HepG2 (cell line): ENCODE measurements around the gene FAM193A. TPM values are rescaled to one million over a fixed set of nuclear protein-coding genes. Genes with fewer than 3 reads are reported as not detected.

Experiments
- ATAC-seq: fragments of 200-7000 bp; cut with Tn5 transposase; 3 replicates; pipeline ENCODE4 v1.9.1; 2020; ENCODE audit warnings: mild to moderate bottlenecking, moderate library complexity
- BruUV-seq: library from RNA; stranded (reverse); fragments of 400-500 nt; replicated peaks from 2 replicates; lab custom pipeline; 2021; lab: Mats Ljungman, UMichigan
- CTCF ChIA-PET: fragments of 300-600 bp; formaldehyde crosslinking; extraction: SDS; loops from one replicate; lab custom pipeline; 2021; ENCODE audit warnings: low total read pairs, inconsistent platforms, low intra/inter-chr PET ratio; lab: Yijun Ruan, JAX
- POLR2A ChIA-PET: fragments of 350-600 bp; sonication (Branson Sonifier 250); formaldehyde crosslinking; loops from one replicate; lab custom pipeline; 2020; ENCODE audit warnings: antibody characterized with exemption, inconsistent platforms; lab: Yijun Ruan, JAX
- DNase-seq: peaks from one replicate; pipeline ENCODE4 v3.0.0-alpha.2; 2015; ENCODE audit warnings: low spot score
- FAIRE-seq: peaks from 3 replicates; lab custom pipeline; 2011; peaks lifted over from hg19 to GRCh38; lab: Jason Lieb, UNC
- H2AFZ ChIP-seq: one replicate; pipeline ENCODE4 v1.6.1; 2011; ENCODE audit warnings: low read length, inconsistent platforms
- H3K27ac ChIP-seq: fragments of 300-600 bp; 3 replicates; pipeline ENCODE4 v1.8.0; 2011; ENCODE audit warnings: mixed run types, mild to moderate bottlenecking, mixed read lengths, low read length, inconsistent platforms; ENCODE audit not compliant: insufficient read depth; ENCODE audit errors: extremely low read length
- H3K27me3 ChIP-seq, 2 experiments: fragments of 200-600 bp in 1 of 2; 2 replicates in 1 of 2; 3 replicates in 1 of 2; pipeline versions ENCODE4 v1.6.0 to v1.8.0; 2011; ENCODE audit warnings: low read length in 2 of 2, mild to moderate bottlenecking in 2 of 2, moderate library complexity in 2 of 2, inconsistent platforms in 1 of 2; ENCODE audit not compliant: insufficient read depth in 2 of 2, control insufficient read depth in 1 of 2
- H3K36me3 ChIP-seq, 2 experiments: fragments of 200-600 bp in 1 of 2; replicated peaks in 1 of 2; 2 replicates in 1 of 2; 3 replicates in 1 of 2; pipeline versions ENCODE4 v1.5.1 to v1.8.0; 2011; ENCODE audit warnings: low read length in 2 of 2, inconsistent platforms in 1 of 2; ENCODE audit not compliant: insufficient read depth in 2 of 2, control insufficient read depth in 1 of 2
- H3K4me1 ChIP-seq: 2 replicates; pipeline ENCODE4 v1.5.1; 2012; ENCODE audit warnings: low read length, inconsistent platforms; ENCODE audit not compliant: insufficient read depth
- H3K4me2 ChIP-seq: 2 replicates; pipeline ENCODE4 v1.6.0; 2011; ENCODE audit warnings: low read depth, low read length, inconsistent platforms
- H3K4me3 ChIP-seq, 3 experiments: fragments of 200-600 bp in 1 of 3; sonication (generic), shearing (Covaris generic) in 1 of 3; replicated peaks in 1 of 3; 2 replicates each; pipeline ENCODE4 v1.5.1; 2011 to 2016; ENCODE audit warnings: low read length in 3 of 3, inconsistent platforms in 2 of 3, low read depth in 2 of 3, mild to moderate bottlenecking in 2 of 3, control low read depth in 1 of 3, mixed read lengths in 1 of 3; ENCODE audit not compliant: insufficient read depth in 1 of 3
- H3K79me2 ChIP-seq: one replicate; pipeline ENCODE4 v1.6.1; 2011; ENCODE audit warnings: low read length, inconsistent platforms; ENCODE audit not compliant: insufficient read depth
- H3K9ac ChIP-seq: 2 replicates; pipeline ENCODE4 v1.6.0; 2011; ENCODE audit warnings: mild to moderate bottlenecking, low read depth, low read length, inconsistent platforms; ENCODE audit not compliant: insufficient read depth
- H3K9me3 ChIP-seq: 2 replicates; pipeline ENCODE4 v1.5.1; 2012; ENCODE audit warnings: mild to moderate bottlenecking, low read length
- H4K20me1 ChIP-seq: 2 replicates; pipeline ENCODE4 v1.6.0; 2011; ENCODE audit warnings: inconsistent platforms, mild to moderate bottlenecking, low read length, moderate library complexity; ENCODE audit not compliant: insufficient read depth
- BCL3 ChIP-seq: sonication (generic); formaldehyde crosslinking; IDR thresholded peaks from 2 replicates; pipeline ENCODE4 v1.5.1; 2020; ENCODE audit warnings: mild to moderate bottlenecking, missing genetic modification reagents, moderate library complexity
- BORCS8-MEF2B ChIP-seq: sonication (generic); formaldehyde crosslinking; IDR thresholded peaks from 2 replicates; pipeline ENCODE4 v1.8.0; 2022; ENCODE audit warnings: mild to moderate bottlenecking, missing genetic modification reagents
- BRD4 ChIP-seq: sonication (generic); formaldehyde crosslinking; IDR thresholded peaks from 2 replicates; pipeline ENCODE4 v1.4.0; 2020; ENCODE audit warnings: missing genetic modification reagents
- E2F5 ChIP-seq: sonication (generic); formaldehyde crosslinking; conservative IDR thresholded peaks from 2 replicates; pipeline ENCODE4 v1.4.0; 2020; ENCODE audit warnings: missing genetic modification reagents
- SNAPC2 ChIP-seq: sonication (generic); formaldehyde crosslinking; IDR thresholded peaks from 2 replicates; pipeline ENCODE4 v1.8.1; 2022; ENCODE audit warnings: mild to moderate bottlenecking, missing genetic modification reagents
- TCF7 ChIP-seq: sonication (generic); IDR thresholded peaks from 2 replicates; pipeline ENCODE4 v1.6.1; 2016; ENCODE audit warnings: antibody characterized with exemption, low read depth
- TGIF2 ChIP-seq: IDR thresholded peaks from 2 replicates; pipeline ENCODE4 v1.6.1; 2016; ENCODE audit warnings: control low read depth, missing compliant biosample characterization
- ZBTB26 ChIP-seq: IDR thresholded peaks from 2 replicates; pipeline ENCODE4 v1.6.1; 2016; ENCODE audit warnings: missing compliant biosample characterization, missing genetic modification reagents, borderline replicate concordance
- ZBTB33 ChIP-seq: sonication (generic); formaldehyde crosslinking; IDR thresholded peaks from 2 replicates; pipeline ENCODE4 v1.4.0; 2020; ENCODE audit warnings: missing genetic modification reagents
- ZBTB43 ChIP-seq: sonication (generic); formaldehyde crosslinking; conservative IDR thresholded peaks from 2 replicates; pipeline ENCODE4 v1.4.0; 2020; ENCODE audit warnings: missing genetic modification reagents
- ZNF264 ChIP-seq: sonication (generic); formaldehyde crosslinking; IDR thresholded peaks from 2 replicates; pipeline ENCODE4 v1.4.0; 2020; ENCODE audit warnings: missing genetic modification reagents
- ZNF329 ChIP-seq: sonication (generic); formaldehyde crosslinking; IDR thresholded peaks from 2 replicates; pipeline ENCODE4 v1.9.0; 2021; ENCODE audit warnings: low read depth, mild to moderate bottlenecking, missing genetic modification reagents
- ZNF547 ChIP-seq: sonication (generic); formaldehyde crosslinking; IDR thresholded peaks from 2 replicates; pipeline ENCODE4 v1.5.1; 2020; ENCODE audit warnings: mild to moderate bottlenecking, missing genetic modification reagents
- ZNF614 ChIP-seq: IDR thresholded peaks from 2 replicates; pipeline ENCODE4 v1.6.1; 2018; ENCODE audit warnings: missing biosample characterization, missing genetic modification reagents, inconsistent platforms, borderline replicate concordance
- ZSCAN22 ChIP-seq: sonication (generic); formaldehyde crosslinking; IDR thresholded peaks from 2 replicates; pipeline ENCODE4 v1.4.0; 2020; ENCODE audit warnings: mild to moderate bottlenecking, missing genetic modification reagents
- ZSCAN31 ChIP-seq: sonication (generic); formaldehyde crosslinking; IDR thresholded peaks from 2 replicates; pipeline ENCODE4 v1.5.0; 2020; ENCODE audit warnings: low read depth, mild to moderate bottlenecking, missing genetic modification reagents
- WGBS: methylation state at CpG from one replicate; pipeline ENCODE4 v1.1.6; 2017; ENCODE audit warnings: low lambda C conversion rate; 5-methylcytosine and 5-hydroxymethylcytosine counted together
- in situ Hi-C: cut with HindIII; loops from 2 replicates; pipeline ENCODE4 v1.10.0; 2017; ENCODE audit warnings: low pct_unique_long_range_greater_than_20kb; ENCODE audit not compliant: extremely low pct_ligation_motif_present
- intact Hi-C: fragments of 100-400 bp; cut with micrococcal nuclease; formaldehyde crosslinking; loops from one replicate; pipeline ENCODE4 v1.10.0; 2022; ENCODE audit not compliant: unreplicated experiment
- polyA plus RNA-seq, 8 experiments: library from polyadenylated mRNA; depleted of rRNA in 3 of 8; stranded (reverse) in 7 of 8; unstranded in 1 of 8; fragments of >200 nt; fragmentation: Illumina TruSeq in 4 of 8; extraction: Trizol in 4 of 8; gene quantifications; 2 replicates each; pipeline versions ENCODE4 v1.2.1 to v1.2.3, GENCODE V29; 2011 to 2016; ENCODE audit warnings: low read depth in 4 of 8, missing spikeins in 1 of 8, mixed read lengths in 1 of 8; ENCODE audit not compliant: insufficient read depth in 1 of 8
- total RNA-seq, 5 experiments: library from RNA; depleted of rRNA; stranded (reverse); fragments of >200 nt; fragmentation: Illumina TruSeq; extraction: Trizol; gene quantifications; 2 replicates each; pipeline ENCODE4 v1.2.3, GENCODE V29; 2016; ENCODE audit warnings: low read depth in 1 of 5

FAM193A gene
- total and polyA plus RNA-seq, 2 of the 13 experiments (the other 11 are each of a cell fraction or from before 2014, with no cell fraction given): 5.7 to 8.7 TPM

- H3K4me2 ChIP-seq: peak within 1 kb of the TSS; percentile 95
- H3K79me2 ChIP-seq: peaks cover 22% of the 10 kb centered on the region
- in situ Hi-C loops (loop anchor here (5.0 kb wide), 1 partner anchor 36 kb away; the partner anchor contains the start of gene SH3BP2), intact Hi-C loops (loop anchor here (1.0 to 10.0 kb wide), 2 partner anchors 35 to 109 kb away; no protein-coding TSS in a partner anchor)
- H3K4me3 ChIP-seq: peak within 1 kb of the TSS; percentile 64 to 88 (median 82)
- H3K9me3 ChIP-seq: no peaks in the 10 kb centered on the region
- ChIA-PET CTCF (interaction anchor here (0.7 kb wide), 1 partner anchor 200 kb away, joined by 3 read pairs; no protein-coding TSS in a partner anchor), POLR2A (interaction anchor here (0.8 to 1.8 kb wide), 6 partner anchors 11 to 45 kb away, joined by 3 to 20 read pairs (median 5); partner anchors contain the start of gene SH3BP2)
- H4K20me1 ChIP-seq: no peaks in the 10 kb centered on the region
- FAIRE-seq: no peak
- peaks cover 0 to 4% of the 10 kb centered on the region in 2 experiments; a peak in 1 of 5 replicates for H3K36me3 ChIP-seq
- H2AFZ ChIP-seq: no peak within 1 kb of the TSS
- peak within 1 kb of the TSS; percentile 75 for H3K9ac ChIP-seq
- peak within 1 kb of the TSS; percentile 76 for H3K27ac ChIP-seq
- 0% methylated on average over 6 of the region's 96 CpGs for WGBS
- H3K4me1 ChIP-seq: peaks cover 61% of the 10 kb centered on the region
- ATAC-seq: peak; percentile 87
- H3K27me3 ChIP-seq: no peaks in the 10 kb centered on the region
- no TSS peak for BruUV-seq
- DNase-seq: peak; percentile 64
- TF ChIP-seq ZNF614 (CRISPR knock-in tag) (no peak), TGIF2 (CRISPR knock-in tag) (no peak), BCL3 (CRISPR knock-in tag) (peak; percentile 82; the same call in 1 of the 2 replicates), BORCS8-MEF2B (peak; percentile 83; the same call in 1 of the 2 replicates), ZSCAN31 (CRISPR knock-in tag) (peak; percentile 61; the same call in 1 of the 2 replicates), ZNF329 (CRISPR knock-in tag) (0 out of 2 replicates have a peak, but pooled peaks have one; percentile 59), SNAPC2 (no peak; the same call in 1 of the 2 replicates), ZBTB43 (no peak; the same call in 1 of the 2 replicates), E2F5 (peak; percentile 81), TCF7 (no peak), ZBTB26 (CRISPR knock-in tag) (no peak), ZNF547 (CRISPR knock-in tag) (peak; percentile 69; the same call in 1 of the 2 replicates), BRD4 (no peak; the same call in 1 of the 2 replicates), ZSCAN22 (CRISPR knock-in tag) (0 out of 2 replicates have a peak, but pooled peaks have one; percentile 30), ZBTB33 (CRISPR knock-in tag) (no peak), ZNF264 (CRISPR knock-in tag) (no peak)
Measured at GRCh38 chr4:2755821-2756690, 219.6 kb downstream of the FAM193A start, which contains the start of gene TNIP2. TNIP2 (minus strand) TSS chr4:2756336; CDS start chr4:2756289, 47 bp downstream.
